M059J (cell line): ENCODE results near the gene FBXL7. TPM values are rescaled to one million over a fixed set of nuclear protein-coding genes. Genes with fewer than 3 reads are reported as not detected.
A peak's percentile ranks its signal among the peaks of the same experiment; 100 is the strongest.

Experiments used
- DNase-seq: peaks from one replicate; pipeline ENCODE4 v3.0.0-alpha.2; 2012; ENCODE audit warnings: low read depth
- total RNA-seq: library from RNA; depleted of rRNA; stranded (reverse); fragments of >200 nt; shearing (Covaris generic); gene quantifications from 2 replicates; pipeline ENCODE4 v1.2.3, GENCODE V29; 2014

FBXL7 gene
- total RNA-seq, 1 experiment from 2014 or later, result 12.5 TPM

- DNase-seq, result no peak
Observed at GRCh38 chr5:15612915-15613635, 113.1 kb downstream of the FBXL7 start.

- no peak for DNase-seq
Observed at GRCh38 chr5:15614679-15615078, 114.7 kb downstream of the FBXL7 start.

DNA sequence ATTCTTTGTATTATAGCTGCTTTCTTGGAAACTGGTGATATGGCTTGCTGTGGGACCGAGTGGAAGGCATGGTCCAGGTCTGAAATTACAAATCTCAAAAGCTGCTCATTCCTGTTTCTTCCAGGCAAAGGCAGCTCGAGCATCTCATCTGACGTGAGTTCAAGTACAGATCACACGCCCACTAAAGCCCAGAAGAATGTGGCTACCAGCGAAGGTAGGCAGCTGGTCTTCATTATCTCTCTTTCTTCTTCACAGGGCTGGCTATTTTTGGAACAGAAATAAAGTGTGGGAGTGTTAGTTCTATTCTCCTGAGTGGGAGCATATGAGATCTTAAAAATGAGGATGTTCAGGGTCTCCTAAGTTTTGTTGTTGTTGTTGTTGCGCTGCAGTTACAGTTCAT is 115.9 kb downstream of the FBXL7 start:
- DNase-seq, result no peak

- DNase-seq, result no peak
Observed at GRCh38 chr5:15618938-15619337, 119.0 kb downstream of the FBXL7 start.

- peak; percentile 96 for DNase-seq
Observed at GRCh38 chr5:15620501-15620900, 120.5 kb downstream of the FBXL7 start.

DNA sequence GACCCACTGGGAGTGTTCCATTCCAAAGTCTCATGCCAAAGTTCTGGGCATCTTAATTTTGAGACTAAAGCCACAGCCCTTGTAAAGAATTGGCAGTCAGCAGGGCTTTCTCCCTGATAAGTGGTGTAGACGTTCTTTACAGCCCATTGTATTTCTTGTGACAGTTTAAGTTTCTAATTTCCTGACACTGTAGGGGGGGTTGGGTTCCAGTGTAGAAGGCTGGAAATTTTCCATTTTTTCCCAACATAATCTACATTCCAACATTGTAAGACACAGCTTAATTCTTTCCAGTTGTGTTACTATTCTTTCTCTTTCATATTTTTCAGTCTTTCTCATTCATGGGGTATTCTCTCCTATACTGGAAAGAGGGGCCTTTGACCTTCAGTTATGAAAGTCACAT is 121.1 kb downstream of the FBXL7 start:
- peak; percentile 48 for DNase-seq

DNA sequence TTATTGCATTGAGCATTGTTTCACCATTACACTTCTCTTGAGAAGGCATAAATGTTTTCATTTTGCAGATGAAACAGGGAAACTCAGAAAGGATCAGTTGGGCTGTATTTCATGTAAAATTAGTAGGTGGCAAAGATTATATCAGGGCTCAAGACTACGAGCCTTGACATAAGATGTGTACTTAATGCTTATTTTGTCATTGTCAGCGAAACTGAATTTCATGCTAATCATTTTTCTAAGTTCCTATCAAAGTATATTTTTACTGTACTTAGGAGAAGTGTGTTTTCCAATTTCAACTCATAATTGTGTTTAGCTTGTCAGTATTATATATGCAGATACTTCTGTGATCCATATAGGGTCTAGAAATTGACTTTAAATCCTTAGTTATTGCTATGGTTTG is 123.8 kb downstream of the FBXL7 start:
- DNase-seq, result no peak

DNA sequence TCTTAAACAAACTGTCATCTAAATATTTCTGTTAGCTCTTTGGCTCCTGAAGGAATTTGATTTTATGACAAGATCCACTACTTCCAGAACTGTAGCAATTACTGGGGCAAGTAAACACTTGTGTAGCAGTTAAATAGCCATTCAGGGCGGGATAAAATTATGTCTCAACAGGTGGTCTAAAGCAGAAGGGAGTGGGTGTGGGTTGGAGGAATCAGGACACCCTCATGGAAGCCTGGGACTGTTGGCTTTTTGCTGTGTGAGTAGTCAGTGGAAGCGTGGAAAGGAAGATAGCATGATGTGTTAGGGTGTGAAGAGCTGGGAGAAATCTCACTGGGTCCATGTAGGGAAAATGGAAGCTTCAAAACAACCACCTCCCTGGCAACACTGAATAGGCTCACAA is 127.1 kb downstream of the FBXL7 start:
- DNase-seq, result no peak

DNA sequence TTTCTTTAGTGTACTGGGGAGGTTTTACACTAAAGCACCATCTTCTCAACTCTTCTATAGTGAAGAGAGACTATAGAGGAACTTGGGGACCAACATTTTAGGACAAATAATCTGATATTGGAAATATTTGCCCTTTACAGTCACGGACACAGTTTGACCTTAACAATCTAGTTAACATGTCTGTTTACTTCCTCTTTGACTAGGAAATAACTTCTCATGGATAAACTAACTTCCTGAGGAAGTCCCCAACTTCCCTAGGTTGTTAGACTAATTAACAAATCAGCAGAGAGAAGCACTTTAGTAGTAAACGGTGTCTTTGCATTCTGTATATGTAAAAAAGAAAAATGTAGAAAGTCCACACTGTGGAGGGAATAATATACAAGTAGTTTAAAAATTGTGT is 127.7 kb downstream of the FBXL7 start:
- DNase-seq, result no peak

DNA sequence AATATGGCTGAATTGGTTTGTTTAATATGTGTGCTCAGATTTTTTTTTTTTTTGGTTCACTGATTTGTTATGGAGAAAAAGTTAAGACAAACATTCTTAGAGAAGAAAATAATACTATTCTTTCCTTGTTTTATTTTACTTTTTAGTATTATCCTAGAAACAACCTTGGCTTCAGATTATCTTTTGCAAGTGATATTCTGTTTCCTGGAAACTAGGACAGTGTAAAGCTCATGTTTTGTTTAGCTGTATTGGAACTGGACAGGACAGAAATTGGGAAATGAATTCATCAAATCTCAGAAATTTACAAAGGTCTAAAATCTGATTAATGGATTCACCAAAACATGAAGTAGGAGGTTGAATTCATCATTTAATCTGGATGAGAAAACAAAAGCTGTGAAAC is 130.5 kb downstream of the FBXL7 start:
- DNase-seq, result no peak

DNA sequence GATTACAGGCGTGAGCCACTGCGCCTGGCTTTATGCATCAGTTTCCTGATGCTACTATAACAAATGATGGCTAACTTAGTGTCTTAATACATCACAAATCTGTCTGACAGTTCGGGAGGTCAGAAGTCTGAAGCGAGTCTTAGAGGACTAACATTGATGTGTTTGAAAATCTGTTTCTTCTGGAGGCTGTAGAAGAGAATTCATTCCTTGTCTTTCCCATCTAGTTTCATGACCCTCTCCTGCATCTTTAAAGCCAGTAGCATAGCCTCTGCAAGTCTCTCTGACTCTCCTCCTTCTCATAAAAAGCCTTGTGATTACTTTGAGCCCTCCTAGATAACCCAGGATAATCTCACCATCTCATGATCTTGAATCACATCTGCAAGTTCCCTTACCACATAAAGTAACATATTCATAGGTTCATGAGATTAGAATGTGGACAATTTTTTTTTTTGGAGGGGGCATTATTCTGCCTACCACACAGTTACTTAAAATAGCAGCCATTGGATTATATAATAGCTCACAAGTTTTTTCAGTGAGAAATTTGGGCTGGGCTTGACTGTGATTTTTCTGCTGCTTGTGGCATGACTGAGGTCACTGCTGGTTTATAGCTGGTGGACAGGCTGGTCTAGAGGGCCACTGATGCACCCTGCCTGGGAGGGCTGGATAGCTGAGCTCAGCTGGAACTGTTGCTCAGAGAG is 134.8 kb downstream of the FBXL7 start:
- DNase-seq, result no peak

DNA sequence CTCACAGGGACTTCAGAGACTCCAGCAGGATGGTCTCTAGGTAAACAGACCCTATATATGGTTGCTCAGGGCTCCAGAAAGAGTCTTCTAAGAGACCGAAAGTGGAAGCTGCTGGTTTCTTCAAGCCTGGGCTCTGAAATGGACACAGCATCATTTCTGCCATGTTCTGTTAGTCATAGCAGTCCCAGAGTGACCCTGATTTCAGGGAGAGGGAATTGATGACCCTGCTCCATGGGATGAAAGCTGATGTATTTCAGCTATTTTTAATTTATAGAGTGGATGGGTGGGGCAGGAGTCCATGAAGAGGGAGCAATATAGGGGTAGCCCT is 135.3 kb downstream of the FBXL7 start:
- no peak for DNase-seq

GRCh38 chr5:15637345-15637744 is 137.4 kb downstream of the FBXL7 start:
- DNase-seq, result no peak

GRCh38 chr5:15637886-15638285 is 137.9 kb downstream of the FBXL7 start:
- no peak for DNase-seq

- no peak for DNase-seq
Observed at GRCh38 chr5:15638296-15638695, 138.3 kb downstream of the FBXL7 start.

DNA sequence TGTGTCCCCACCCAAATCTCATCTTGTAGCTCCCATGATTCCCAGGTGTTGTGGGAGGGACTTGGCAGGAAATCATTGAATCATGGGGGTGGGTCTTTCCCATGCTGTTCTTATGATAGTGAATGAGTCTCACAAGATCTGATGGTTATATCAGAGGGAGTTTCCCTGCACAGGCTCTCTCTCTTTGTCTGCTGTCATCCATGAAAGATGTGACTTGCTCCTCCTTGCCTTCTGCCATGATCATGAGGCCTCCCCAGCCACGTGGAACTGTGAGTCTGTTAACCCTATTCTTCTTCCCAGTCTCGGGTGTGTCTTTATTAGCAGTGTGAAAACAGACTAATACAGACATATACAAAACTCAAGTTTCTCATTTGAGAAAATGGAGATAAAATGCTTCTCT is 139.3 kb downstream of the FBXL7 start:
- no peak for DNase-seq

- DNase-seq, result no peak
Observed at GRCh38 chr5:15640116-15640515, 140.1 kb downstream of the FBXL7 start.

DNA sequence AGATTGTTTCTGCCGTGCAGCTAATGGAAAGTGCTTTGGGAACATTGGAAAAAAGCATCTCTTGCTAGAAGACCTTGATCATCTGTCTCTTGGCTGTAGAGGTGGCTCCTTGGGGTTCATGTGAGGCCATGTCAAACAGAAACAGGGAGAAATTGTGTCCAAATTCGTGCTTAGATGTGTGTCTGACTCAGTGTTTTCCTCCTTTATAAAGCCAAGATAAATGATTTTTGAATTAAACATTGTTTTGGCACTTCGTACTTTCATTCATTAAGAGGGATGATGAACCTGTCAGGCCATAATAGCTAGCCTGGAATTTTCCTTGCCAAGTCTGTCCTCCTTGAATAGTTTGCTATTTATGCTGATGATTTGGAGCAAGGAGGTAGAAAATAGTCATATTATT is 143.8 kb downstream of the FBXL7 start:
- DNase-seq, result no peak

DNA sequence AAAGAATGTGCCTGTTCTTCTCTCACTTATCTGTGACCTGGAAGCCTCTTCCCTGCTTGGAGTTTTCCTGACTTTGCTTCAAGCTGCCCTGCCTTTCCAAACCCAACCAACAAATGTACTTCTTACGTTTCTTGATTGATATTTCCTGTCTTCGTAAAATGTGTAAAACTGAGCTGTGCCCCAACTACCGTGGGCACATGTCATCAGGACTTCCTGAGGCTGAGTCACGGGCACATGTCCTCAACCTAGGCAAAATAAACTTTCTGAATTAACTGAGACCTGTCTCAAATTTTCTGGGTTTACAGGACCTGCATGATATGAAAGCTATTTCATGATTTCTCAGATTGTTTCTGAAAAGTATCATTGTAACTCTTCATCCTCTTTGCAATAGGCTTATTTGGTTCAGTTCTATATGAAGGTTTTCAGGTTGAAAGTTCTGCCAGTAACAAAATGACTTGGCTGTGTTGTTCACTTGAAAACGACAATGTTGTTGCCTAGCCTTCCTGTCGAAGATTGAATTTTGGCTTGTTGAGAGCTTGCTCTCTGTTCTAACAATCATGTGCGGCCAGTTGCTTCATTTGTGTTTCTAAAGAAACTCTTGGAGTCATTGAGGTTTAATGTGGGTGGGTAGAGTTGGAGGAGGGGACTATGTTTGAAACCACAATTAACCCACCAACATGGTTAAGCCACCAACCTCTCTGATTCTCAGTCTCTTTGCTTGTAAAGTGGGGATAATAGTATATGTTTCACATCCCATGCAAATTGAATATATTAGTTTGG is 145.6 kb downstream of the FBXL7 start:
- DNase-seq, result peak; percentile 82

DNA sequence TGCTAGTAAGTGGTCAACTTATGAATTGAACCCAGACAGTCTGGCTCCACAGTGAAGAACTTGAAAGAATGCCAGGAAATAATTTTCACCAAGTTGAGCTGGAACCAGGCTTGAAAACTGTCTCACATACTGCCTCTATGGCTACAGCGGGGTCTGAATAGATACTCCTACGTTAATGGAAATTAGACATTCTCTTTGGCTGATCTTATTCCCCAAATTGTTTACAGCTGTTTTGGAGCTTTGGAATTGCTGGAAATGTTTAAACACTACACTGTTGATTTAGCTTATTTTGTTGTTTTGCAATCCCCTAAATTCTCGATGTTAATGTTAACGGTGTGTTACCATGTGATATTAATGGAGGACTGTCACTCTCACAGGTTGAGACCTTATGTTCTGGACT is 146.4 kb downstream of the FBXL7 start:
- no peak for DNase-seq

- DNase-seq, result no peak
Observed at GRCh38 chr5:15647251-15647650, 147.3 kb downstream of the FBXL7 start.

- DNase-seq, result peak; percentile 57
Observed at GRCh38 chr5:15650266-15650665, 150.3 kb downstream of the FBXL7 start.

DNA sequence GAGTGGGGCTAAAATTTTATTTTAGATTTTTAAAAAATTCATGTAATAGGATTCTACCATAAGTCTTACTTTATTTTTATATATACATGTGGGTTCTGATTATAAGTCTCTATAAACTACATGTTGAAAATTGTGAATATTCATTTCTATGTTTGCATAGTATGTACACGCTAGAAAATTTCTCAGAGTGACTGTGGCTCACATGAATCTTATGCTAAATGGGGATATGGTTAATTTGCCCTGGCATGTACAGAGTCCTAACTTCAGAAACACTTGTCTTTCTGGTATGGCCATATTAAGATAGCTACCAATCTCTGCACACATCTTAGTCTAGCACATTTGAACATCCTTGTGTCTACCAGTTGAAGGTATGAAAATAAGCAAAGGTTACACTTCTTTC is 154.8 kb downstream of the FBXL7 start:
- DNase-seq, result no peak
